HG03442 (cell line): ENCODE data around the gene AP3D1.
A peak's percentile ranks its signal among the peaks of the same experiment; 100 is the strongest.

Source experiments
- ATAC-seq: cut with Tn5 transposase; IDR thresholded peaks from one replicate; pipeline ENCODE4 v1.9.1; 2021; ENCODE audit warnings: mild to moderate bottlenecking, moderate library complexity; ENCODE audit not compliant: unreplicated experiment

Gene AP3D1

GRCh38 chr19:2113439-2114211 is 37.7 kb downstream of the AP3D1 start:
- ATAC-seq, result no peak

DNA sequence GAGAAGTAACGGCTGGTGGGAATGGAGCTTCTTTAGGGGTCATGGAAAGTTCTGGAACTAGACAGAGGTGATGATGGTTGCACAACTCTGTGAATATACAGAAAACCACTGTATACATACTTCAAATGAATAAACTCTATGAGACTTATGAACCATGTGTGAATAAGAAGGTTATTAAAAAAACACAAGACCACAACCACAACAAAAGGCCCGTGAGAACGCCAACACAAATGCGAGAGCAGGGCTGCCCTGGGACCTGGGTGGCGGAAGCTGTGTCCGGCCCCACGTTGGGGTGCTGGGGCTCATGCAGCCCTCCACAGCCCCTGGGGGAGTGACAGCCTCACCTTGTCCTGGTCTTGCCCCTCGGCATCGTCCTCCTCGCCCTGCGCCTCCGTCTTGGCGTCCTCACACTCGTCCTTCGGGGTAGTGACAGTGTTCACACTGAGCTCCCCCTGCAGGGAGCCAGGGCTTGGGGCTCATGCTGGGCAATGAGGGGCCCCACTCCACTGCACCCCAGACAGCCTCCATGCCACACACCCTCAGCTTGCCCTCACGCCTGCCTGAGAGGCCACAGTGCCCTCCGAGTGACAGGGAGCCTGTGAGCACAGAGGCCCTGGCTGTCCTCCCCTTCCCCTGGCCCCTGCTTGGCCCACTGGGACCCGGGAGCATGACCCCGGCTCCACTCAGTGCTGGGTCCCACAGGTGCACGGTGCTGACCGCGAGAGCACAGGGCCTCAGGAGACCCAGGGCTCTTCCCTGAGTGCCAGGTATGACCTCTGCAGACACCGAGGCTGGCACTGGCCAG is 38.6 kb downstream of the AP3D1 start:
- no peak for ATAC-seq

- no peak for ATAC-seq
Measured at GRCh38 chr19:2111886-2112285, 39.5 kb downstream of the AP3D1 start.

GRCh38 chr19:2111425-2111824 is 39.9 kb downstream of the AP3D1 start:
- ATAC-seq, result no peak

DNA sequence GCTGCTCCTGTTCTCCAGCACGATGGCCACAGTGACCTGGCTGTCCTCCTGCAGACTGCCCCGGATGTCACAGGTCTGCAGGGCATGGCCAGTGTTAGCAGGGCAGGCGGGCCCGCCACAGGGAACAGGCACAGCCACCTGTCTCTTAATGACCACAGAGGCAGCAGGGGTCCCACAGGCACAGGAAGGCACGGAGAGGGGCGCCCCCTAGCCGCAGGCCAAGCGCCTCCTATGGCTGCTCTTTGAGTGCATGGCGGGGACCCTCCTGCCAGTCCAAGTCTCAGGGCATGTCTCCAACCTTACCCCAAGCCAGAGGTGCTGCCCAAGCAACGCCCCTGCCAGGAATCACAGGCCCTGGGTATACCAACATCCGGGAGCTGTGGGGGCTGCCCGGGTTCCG is 40.5 kb downstream of the AP3D1 start:
- ATAC-seq, result no peak

DNA sequence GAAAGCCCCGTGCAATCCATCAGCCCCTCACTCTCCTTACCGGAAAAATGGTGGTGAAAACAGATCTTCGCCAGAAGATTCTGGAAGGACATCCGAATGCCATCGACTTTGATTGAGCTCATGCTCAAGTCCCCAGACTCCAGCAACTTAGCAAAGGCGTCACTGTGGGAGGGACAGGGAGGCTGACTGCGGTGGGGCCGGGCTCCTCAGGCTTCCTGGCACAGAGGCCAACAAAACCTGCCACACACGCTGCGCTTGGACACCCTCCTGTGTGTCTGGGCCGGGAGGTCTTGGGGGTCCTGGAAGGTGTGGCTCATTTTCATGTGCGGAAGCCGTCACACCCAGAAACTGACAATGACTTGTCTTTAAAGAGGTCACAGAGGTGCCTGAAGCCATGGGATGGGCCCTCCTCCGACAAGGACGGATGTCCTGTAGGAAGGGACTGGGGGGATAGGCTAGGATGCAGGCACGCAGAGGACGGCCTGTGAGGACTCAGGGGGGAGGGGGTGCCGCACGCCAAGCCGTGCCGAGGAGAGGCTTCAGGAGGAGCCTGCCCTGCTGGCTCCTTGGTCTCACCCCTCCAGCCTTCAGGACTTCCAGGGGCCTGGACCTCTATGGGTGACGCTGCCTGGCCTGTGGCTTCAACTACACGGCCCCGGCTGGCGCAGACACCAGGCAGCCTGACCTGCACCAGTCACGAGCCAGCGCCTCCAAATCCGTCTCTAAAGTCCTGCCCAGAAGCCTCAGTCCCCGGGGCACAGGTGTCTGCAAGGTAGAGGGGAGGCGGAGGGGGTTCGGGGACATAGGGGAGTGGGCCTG is 42.1 kb downstream of the AP3D1 start:
- no peak for ATAC-seq

- no peak for ATAC-seq
Measured at GRCh38 chr19:2108251-2109016, 42.9 kb downstream of the AP3D1 start.

GRCh38 chr19:2103045-2103707 is 48.2 kb downstream of the AP3D1 start:
- ATAC-seq, result no peak

GRCh38 chr19:2101417-2102335 is 49.7 kb downstream of the AP3D1 start:
- ATAC-seq, result no peak

GRCh38 chr19:2100719-2101061 is 50.7 kb downstream of the AP3D1 start:
- no peak for ATAC-seq

DNA sequence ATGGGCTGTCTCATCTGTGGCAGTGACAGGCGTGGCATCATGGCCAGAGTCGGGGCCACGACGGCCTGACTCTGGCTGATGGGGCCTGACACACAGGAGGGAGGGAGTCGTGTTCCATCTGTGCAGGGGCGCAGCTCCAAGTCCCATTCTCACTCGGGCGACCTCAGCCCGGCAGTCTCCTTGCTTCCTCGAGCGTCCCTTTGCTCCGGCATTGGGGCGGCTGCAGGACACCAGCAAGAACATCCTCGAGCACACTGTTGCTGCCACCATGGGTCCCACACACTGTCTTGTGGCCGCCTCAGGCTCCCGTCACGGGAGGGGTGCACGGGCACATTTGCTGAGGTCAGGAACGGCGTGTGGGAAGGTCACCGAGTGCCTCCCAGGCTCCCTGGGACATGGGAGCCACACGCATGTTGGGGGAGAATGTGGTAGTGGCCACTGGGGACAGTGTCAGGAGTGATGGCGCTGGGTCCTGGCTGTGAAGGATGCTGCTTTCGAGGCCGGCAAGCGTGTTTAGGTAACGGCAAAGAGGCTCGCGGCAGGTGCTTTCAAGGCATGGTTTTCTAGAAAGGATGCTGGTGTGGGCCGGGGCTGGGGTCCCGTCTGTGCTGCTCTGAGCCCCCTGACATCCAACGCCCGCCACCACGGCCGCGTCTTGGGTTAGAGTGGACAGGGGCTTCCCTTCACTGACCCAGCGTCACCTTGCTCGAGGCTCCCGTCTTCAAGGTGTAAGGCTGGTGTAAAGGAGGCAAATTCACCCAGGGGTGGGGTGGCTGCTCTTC is 51.2 kb downstream of the AP3D1 start:
- ATAC-seq, result no peak

GRCh38 chr19:2099054-2099501 is 52.3 kb downstream of the AP3D1 start:
- ATAC-seq, result no peak

- no peak for ATAC-seq
Measured at GRCh38 chr19:2097886-2098327, 53.5 kb downstream of the AP3D1 start.

DNA sequence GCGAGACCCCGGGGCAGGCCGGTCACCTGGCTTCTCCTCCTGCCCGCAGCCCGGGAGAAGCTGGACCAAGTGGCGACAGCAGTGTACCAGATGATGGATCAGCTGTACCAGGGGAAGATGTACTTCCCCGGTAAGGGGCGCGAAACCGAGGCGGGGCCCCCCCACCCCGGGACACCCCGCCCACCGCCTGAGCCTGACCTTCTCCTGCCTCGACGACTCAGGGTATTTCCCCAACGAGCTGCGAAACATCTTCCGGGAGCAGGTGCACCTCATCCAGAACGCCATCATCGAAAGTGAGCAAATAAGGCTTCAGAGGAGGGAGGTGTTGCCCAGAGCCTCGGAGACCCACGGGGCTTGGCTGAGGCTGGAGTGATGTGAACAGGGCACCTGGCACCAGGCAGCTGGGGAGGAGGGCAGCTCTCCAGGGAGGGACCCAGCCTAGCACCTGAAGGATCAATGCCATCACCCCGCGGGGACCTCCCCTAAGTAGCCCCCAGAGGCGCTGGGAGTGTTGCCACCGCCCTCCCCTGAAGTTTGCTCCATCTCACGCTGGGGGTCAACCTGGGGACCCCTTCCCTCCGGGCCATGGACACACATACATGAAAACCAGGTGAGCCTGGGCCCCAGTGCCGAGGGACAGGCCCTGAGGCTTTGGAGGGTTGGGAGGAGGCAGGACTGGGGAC is 54.0 kb downstream of the AP3D1 start:
- ATAC-seq, result no peak

- peak; percentile 72 for ATAC-seq
Measured at GRCh38 chr19:2096480-2097202, 54.7 kb downstream of the AP3D1 start, which contains the start of gene IZUMO4. IZUMO4 (plus strand) TSS chr19:2096915; CDS start chr19:2096946, 31 bp downstream.

GRCh38 chr19:2096034-2096479 is 55.3 kb downstream of the AP3D1 start, which contains the start of gene MOB3A:
MOB3A (minus strand) TSS chr19:2096326; CDS start chr19:2078560, 17,766 bp downstream.
- peak; percentile 33 for ATAC-seq
